Liver (tissue), 9 donors: Measurements from ENCODE around the gene SERPINA10. TPM values are rescaled to one million over a fixed set of nuclear protein-coding genes. Genes with fewer than 3 reads are reported as not detected.

Experiments used
- DNase-seq: peaks from one replicate; pipeline ENCODE4 v3.0.0-alpha.2; 2017; ENCODE audit warnings: low spot score
- H3K27ac ChIP-seq, 2 donors: one replicate each; pipeline ENCODE4 v1.7.0; 2013; ENCODE audit warnings: inconsistent platforms in 2 of 2, low read length in 2 of 2, control low read depth in 1 of 2, low read depth in 1 of 2, mild to moderate bottlenecking in 1 of 2
- H3K27me3 ChIP-seq, 4 donors: one replicate each; pipeline versions ENCODE4 v1.6.1 to v1.7.0; 2013; ENCODE audit warnings: low read length in 3 of 4, inconsistent platforms in 1 of 4, mild to moderate bottlenecking in 1 of 4, moderate library complexity in 1 of 4; ENCODE audit not compliant: control insufficient read depth in 4 of 4, insufficient read depth in 4 of 4
- H3K36me3 ChIP-seq, 4 donors: one replicate each; pipeline versions ENCODE4 v1.6.1 to v1.7.0; 2013; ENCODE audit warnings: low read length in 3 of 4, mild to moderate bottlenecking in 3 of 4, low read depth in 1 of 4, moderate library complexity in 1 of 4; ENCODE audit not compliant: control insufficient read depth in 4 of 4, insufficient read depth in 3 of 4
- H3K4me1 ChIP-seq, 4 donors: one replicate each; pipeline versions ENCODE4 v1.6.1 to v1.7.0; 2013; ENCODE audit warnings: low read length in 3 of 4, mild to moderate bottlenecking in 3 of 4, moderate library complexity in 1 of 4; ENCODE audit not compliant: control insufficient read depth in 4 of 4, insufficient read depth in 4 of 4
- H3K4me3 ChIP-seq, 3 donors: one replicate each; pipeline versions ENCODE4 v1.6.1 to v1.7.0; 2013; ENCODE audit warnings: low read length in 3 of 3, control low read depth in 1 of 3, low read depth in 1 of 3, mild to moderate bottlenecking in 1 of 3
- H3K9ac ChIP-seq, 2 donors: one replicate each; pipeline ENCODE4 v1.7.0; 2013; ENCODE audit warnings: low read length in 2 of 2, mild to moderate bottlenecking in 2 of 2, moderate library complexity in 2 of 2, control low read depth in 1 of 2, low read depth in 1 of 2
- H3K9me3 ChIP-seq, 4 donors: one replicate each; pipeline versions ENCODE4 v1.6.1 to v1.7.0; 2013; ENCODE audit warnings: low read length in 3 of 4; ENCODE audit not compliant: control insufficient read depth in 4 of 4
- FOXA1 ChIP-seq: IDR thresholded peaks from 2 replicates; pipeline ENCODE4 v1.6.1; 2016; ENCODE audit warnings: antibody characterized with exemption
- GABPA ChIP-seq, 2 donors: IDR thresholded peaks in 1 of 2; conservative IDR thresholded peaks in 1 of 2; 2 replicates each; pipeline ENCODE4 v1.6.1; 2016; ENCODE audit warnings: antibody characterized with exemption in 2 of 2, mild to moderate bottlenecking in 1 of 2, moderate library complexity in 1 of 2
- JUND ChIP-seq, 2 donors: IDR thresholded peaks; 2 replicates each; pipeline ENCODE4 v1.6.1; 2016; ENCODE audit warnings: antibody characterized with exemption in 2 of 2
- NR2F2 ChIP-seq: IDR thresholded peaks from 2 replicates; pipeline ENCODE4 v1.6.1; 2016; ENCODE audit warnings: antibody characterized with exemption
- RAD21 ChIP-seq, 2 donors: IDR thresholded peaks; 2 replicates each; pipeline ENCODE4 v1.6.1; 2016; ENCODE audit warnings: antibody characterized with exemption in 2 of 2, mild to moderate bottlenecking in 2 of 2
- RXRA ChIP-seq, 2 donors: IDR thresholded peaks; 2 replicates each; pipeline ENCODE4 v1.6.1; 2017 to 2018; ENCODE audit warnings: antibody characterized with exemption in 2 of 2, mild to moderate bottlenecking in 1 of 2
- TAF1 ChIP-seq: conservative IDR thresholded peaks from 2 replicates; pipeline ENCODE4 v1.6.1; 2016; ENCODE audit warnings: antibody characterized with exemption, mild to moderate bottlenecking
- YY1 ChIP-seq: IDR thresholded peaks from 2 replicates; pipeline ENCODE4 v1.6.1; 2016; ENCODE audit warnings: antibody characterized with exemption, mild to moderate bottlenecking
- WGBS: extraction: QIAGEN DNeasy Blood & Tissue Kit; methylation state at CpG from one replicate; pipeline ENCODE4 v1.1.7; 2013; 5-methylcytosine and 5-hydroxymethylcytosine counted together
- polyA plus RNA-seq, 2 donors: library from polyadenylated mRNA; stranded (reverse) in 1 of 2; unstranded in 1 of 2; fragments of 200-250 nt in 1 of 2; fragments of >200 nt in 1 of 2; fragmentation: Nextera tagmentation in 1 of 2; extraction: Ambion mirVana in 1 of 2; gene quantifications; one replicate each; pipeline versions ENCODE4 v1.2.1 to v1.2.3, GENCODE V29; 2013 to 2015
- total RNA-seq, 2 donors: library from RNA; depleted of rRNA; stranded (reverse); fragments of >200 nt; gene quantifications; one replicate each; pipeline ENCODE4 v1.2.3, GENCODE V29; 2014
- TF ChIP-seq, protein P1 (sequence below): IDR thresholded peaks from 2 replicates; pipeline ENCODE4 v1.6.1; 2016; ENCODE audit warnings: antibody characterized with exemption, mild to moderate bottlenecking
- TF ChIP-seq, protein P2 (sequence below): IDR thresholded peaks from 2 replicates; pipeline ENCODE4 v1.6.1; 2016; ENCODE audit warnings: antibody characterized with exemption
- TF ChIP-seq, protein P3 (sequence below): IDR thresholded peaks from 2 replicates; pipeline ENCODE4 v1.6.1; 2016; ENCODE audit warnings: antibody characterized with exemption
- TF ChIP-seq, protein P4 (sequence below): IDR thresholded peaks from 2 replicates; pipeline ENCODE4 v1.6.1; 2016; ENCODE audit warnings: antibody characterized with exemption
- donor health status: healthy.
- donor health status: healthy.
- donor health status: healthy.
- donor health status: healthy.
- donor health status: healthy.

The SERPINA10 gene
- total and polyA plus RNA-seq, 4 donors, result 105 to 363 (median 194) TPM

DNA sequence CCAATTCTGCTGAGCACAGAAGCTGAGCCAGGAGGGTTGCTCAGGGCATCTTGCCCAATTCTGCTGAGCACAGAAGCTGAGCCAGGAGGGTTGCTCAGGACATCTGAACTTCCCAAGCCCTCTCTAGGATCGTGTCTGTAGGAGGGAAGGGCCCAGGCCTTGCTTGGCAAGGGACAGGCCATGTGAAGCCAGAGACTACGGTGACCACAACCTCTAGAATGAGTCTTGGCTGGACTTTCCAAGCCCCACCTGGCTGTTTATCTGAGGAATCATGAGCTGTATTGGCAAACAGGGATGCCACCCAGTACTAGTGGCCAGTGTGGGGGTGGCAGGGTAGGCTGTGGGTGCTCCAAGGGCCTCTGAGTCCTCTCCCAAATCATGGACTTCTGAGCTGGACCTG, 37.8 kb upstream of the SERPINA10 start (continued):
- TF ChIP-seq, protein P1, sequence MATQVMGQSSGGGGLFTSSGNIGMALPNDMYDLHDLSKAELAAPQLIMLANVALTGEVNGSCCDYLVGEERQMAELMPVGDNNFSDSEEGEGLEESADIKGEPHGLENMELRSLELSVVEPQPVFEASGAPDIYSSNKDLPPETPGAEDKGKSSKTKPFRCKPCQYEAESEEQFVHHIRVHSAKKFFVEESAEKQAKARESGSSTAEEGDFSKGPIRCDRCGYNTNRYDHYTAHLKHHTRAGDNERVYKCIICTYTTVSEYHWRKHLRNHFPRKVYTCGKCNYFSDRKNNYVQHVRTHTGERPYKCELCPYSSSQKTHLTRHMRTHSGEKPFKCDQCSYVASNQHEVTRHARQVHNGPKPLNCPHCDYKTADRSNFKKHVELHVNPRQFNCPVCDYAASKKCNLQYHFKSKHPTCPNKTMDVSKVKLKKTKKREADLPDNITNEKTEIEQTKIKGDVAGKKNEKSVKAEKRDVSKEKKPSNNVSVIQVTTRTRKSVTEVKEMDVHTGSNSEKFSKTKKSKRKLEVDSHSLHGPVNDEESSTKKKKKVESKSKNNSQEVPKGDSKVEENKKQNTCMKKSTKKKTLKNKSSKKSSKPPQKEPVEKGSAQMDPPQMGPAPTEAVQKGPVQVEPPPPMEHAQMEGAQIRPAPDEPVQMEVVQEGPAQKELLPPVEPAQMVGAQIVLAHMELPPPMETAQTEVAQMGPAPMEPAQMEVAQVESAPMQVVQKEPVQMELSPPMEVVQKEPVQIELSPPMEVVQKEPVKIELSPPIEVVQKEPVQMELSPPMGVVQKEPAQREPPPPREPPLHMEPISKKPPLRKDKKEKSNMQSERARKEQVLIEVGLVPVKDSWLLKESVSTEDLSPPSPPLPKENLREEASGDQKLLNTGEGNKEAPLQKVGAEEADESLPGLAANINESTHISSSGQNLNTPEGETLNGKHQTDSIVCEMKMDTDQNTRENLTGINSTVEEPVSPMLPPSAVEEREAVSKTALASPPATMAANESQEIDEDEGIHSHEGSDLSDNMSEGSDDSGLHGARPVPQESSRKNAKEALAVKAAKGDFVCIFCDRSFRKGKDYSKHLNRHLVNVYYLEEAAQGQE, result no peak
- TF ChIP-seq, protein P2, sequence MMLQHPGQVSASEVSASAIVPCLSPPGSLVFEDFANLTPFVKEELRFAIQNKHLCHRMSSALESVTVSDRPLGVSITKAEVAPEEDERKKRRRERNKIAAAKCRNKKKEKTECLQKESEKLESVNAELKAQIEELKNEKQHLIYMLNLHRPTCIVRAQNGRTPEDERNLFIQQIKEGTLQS, result no peak
- TF ChIP-seq TAF1, result no peak
- no peak for TF ChIP-seq JUND (IDR thresholded peaks at IDR 0.05)
- peak; percentile 21 for TF ChIP-seq YY1
- TF ChIP-seq RXRA (IDR thresholded peaks at IDR 0.05), result peak in 1 of 2 donors; percentile 58

DNA sequence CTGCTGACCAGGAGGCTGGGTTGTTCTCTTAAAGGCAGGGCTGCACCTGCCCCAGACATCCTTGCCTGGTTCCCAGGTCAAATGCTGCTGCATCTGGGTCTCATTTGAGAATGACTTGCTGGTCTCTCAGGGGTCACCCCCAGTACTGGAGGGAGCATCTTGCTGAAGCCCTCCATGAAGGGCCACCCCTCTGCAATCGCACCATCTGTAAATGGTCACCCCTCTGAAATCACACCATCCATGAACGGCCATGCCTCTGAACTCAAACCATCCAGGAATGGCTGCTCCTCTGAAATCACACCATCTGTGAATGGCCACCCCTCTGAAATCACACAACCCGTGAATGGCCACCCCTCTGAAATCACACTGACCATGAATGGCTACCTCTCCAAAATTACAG, 37.4 kb upstream of the SERPINA10 start:
- no peaks in the 10 kb centered on the region for H3K27me3 ChIP-seq
- H3K4me3 ChIP-seq, result no peak overlapping the region
- 76% methylated on average over 3 of the region's 3 CpGs for WGBS
- H3K36me3 ChIP-seq, result no peaks in the 10 kb centered on the region
- no peaks in the 10 kb centered on the region for H3K9me3 ChIP-seq
- peaks cover 2 to 18% (median 13%) of the 10 kb centered on the region in 4 donors for H3K4me1 ChIP-seq
- no peak overlapping the region for H3K9ac ChIP-seq
- peak overlapping the region in 1 of 2 donors; percentile 49 for H3K27ac ChIP-seq
- no peak for DNase-seq
- TF ChIP-seq JUND (IDR thresholded peaks at IDR 0.05) (no peak), RAD21 (IDR thresholded peaks at IDR 0.05) (no peak), NR2F2 (no peak), YY1 (peak; percentile 20), FOXA1 (no peak), GABPA (IDR thresholded peaks at IDR 0.05 in 1 of 2, conservative IDR thresholded peaks at IDR 0.05 in 1 of 2) (no peak)
- TF ChIP-seq, protein P2, result no peak
- TF ChIP-seq, protein P3, sequence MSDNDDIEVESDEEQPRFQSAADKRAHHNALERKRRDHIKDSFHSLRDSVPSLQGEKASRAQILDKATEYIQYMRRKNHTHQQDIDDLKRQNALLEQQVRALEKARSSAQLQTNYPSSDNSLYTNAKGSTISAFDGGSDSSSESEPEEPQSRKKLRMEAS, result peak; percentile 3
- TF ChIP-seq, protein P4, sequence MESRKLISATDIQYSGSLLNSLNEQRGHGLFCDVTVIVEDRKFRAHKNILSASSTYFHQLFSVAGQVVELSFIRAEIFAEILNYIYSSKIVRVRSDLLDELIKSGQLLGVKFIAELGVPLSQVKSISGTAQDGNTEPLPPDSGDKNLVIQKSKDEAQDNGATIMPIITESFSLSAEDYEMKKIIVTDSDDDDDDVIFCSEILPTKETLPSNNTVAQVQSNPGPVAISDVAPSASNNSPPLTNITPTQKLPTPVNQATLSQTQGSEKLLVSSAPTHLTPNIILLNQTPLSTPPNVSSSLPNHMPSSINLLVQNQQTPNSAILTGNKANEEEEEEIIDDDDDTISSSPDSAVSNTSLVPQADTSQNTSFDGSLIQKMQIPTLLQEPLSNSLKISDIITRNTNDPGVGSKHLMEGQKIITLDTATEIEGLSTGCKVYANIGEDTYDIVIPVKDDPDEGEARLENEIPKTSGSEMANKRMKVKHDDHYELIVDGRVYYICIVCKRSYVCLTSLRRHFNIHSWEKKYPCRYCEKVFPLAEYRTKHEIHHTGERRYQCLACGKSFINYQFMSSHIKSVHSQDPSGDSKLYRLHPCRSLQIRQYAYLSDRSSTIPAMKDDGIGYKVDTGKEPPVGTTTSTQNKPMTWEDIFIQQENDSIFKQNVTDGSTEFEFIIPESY, result no peak
- TF ChIP-seq, protein P1, result no peak
